PC-3 (cell line): Measurements from ENCODE around the gene ANK2. TPM values are rescaled to one million over a fixed set of nuclear protein-coding genes. Genes with fewer than 3 reads are reported as not detected.

Source experiments
- ATAC-seq: fragments of 200-7000 bp; cut with Tn5 transposase; 2 replicates; pipeline ENCODE4 v1.9.1; 2020; ENCODE audit warnings: mild to moderate bottlenecking, moderate library complexity
- BruUV-seq: library from RNA; stranded (reverse); fragments of 400-500 nt; replicated peaks from 2 replicates; lab custom pipeline; 2021; lab: Mats Ljungman, UMichigan
- CTCF ChIA-PET: fragments of 300-600 bp; sonication (Branson Sonifier 250); formaldehyde crosslinking; loops from one replicate; lab custom pipeline; 2022; ENCODE audit warnings: antibody characterized with exemption; lab: Charles Lee
- POLR2A ChIA-PET: fragments of 300-600 bp; sonication (Branson Sonifier 250); formaldehyde crosslinking; loops from one replicate; lab custom pipeline; 2022; ENCODE audit warnings: antibody characterized with exemption; ENCODE audit not compliant: unreplicated experiment; lab: Charles Lee
- DNase-seq: peaks from one replicate; pipeline ENCODE4 v3.0.0-alpha.2; 2015
- H2AFZ ChIP-seq: fragments of 300-600 bp; sonication (generic); 2 replicates; pipeline ENCODE4 v1.6.0; 2016; ENCODE audit warnings: antibody characterized with exemption, low read length
- H3F3A ChIP-seq: fragments of 300-600 bp; sonication (generic); one replicate; pipeline ENCODE4 v1.6.0; 2017; ENCODE audit warnings: antibody characterized with exemption, low read length, control low read depth, mild to moderate bottlenecking; ENCODE audit not compliant: unreplicated experiment
- H3K27ac ChIP-seq: fragments of 300-600 bp; sonication (generic); 2 replicates; pipeline ENCODE4 v1.5.1; 2016; ENCODE audit warnings: mild to moderate bottlenecking, low read length
- H3K27me3 ChIP-seq: fragments of 300-600 bp; sonication (generic); 2 replicates; pipeline ENCODE4 v1.6.1; 2016; ENCODE audit warnings: low read length, mixed read lengths
- H3K36me3 ChIP-seq: fragments of 300-600 bp; sonication (generic); 2 replicates; pipeline ENCODE4 v1.6.1; 2016; ENCODE audit warnings: low read depth, mixed run types, low read length, mixed read lengths
- H3K4me1 ChIP-seq: fragments of 300-600 bp; sonication (generic); 2 replicates; pipeline ENCODE4 v1.5.1; 2016; ENCODE audit warnings: low read length; ENCODE audit not compliant: insufficient read depth
- H3K4me2 ChIP-seq: fragments of 300-600 bp; sonication (generic); 2 replicates; pipeline ENCODE4 v1.6.0; 2016; ENCODE audit warnings: low read length
- H3K4me3 ChIP-seq: fragments of 300-600 bp; sonication (generic); 2 replicates; pipeline ENCODE4 v1.5.1; 2016; ENCODE audit warnings: mild to moderate bottlenecking, low read length, mixed read lengths
- H3K79me2 ChIP-seq: fragments of 300-600 bp; sonication (generic); 2 replicates; pipeline ENCODE4 v1.6.1; 2017; ENCODE audit warnings: low read length, mixed read lengths
- H3K9ac ChIP-seq: fragments of 300-600 bp; sonication (generic); 2 replicates; pipeline ENCODE4 v1.6.0; 2016; ENCODE audit warnings: mild to moderate bottlenecking, low read length
- H3K9me2 ChIP-seq: fragments of 300-600 bp; sonication (generic); replicated peaks from 2 replicates; pipeline ENCODE4 v1.6.1; 2016; ENCODE audit warnings: mixed run types, low read length, mixed read lengths
- H3K9me3 ChIP-seq: fragments of 300-600 bp; sonication (generic); 2 replicates; pipeline ENCODE4 v1.6.1; 2016; ENCODE audit warnings: low read length, mixed read lengths
- H4K20me1 ChIP-seq: fragments of 300-600 bp; sonication (generic); 2 replicates; pipeline ENCODE4 v1.6.1; 2016; ENCODE audit warnings: low read length, mixed read lengths
- CTCF ChIP-seq: fragments of 300-600 bp; sonication (generic); conservative IDR thresholded peaks from 2 replicates; pipeline ENCODE4 v1.5.1; 2017; ENCODE audit warnings: antibody characterized with exemption, low read depth, mild to moderate bottlenecking, low read length
- EZH2 ChIP-seq: fragments of 300-600 bp; sonication (generic); IDR thresholded peaks from one replicate; pipeline ENCODE4 v1.6.1; 2017; ENCODE audit warnings: antibody characterized with exemption, mild to moderate bottlenecking, low read length; ENCODE audit not compliant: unreplicated experiment
- EZH2phosphoT487 ChIP-seq: fragments of 300-600 bp; sonication (generic); IDR thresholded peaks from 2 replicates; pipeline ENCODE4 v1.6.1; 2018; ENCODE audit warnings: mild to moderate bottlenecking, antibody characterized with exemption, low read length, borderline replicate concordance
- intact Hi-C: fragments of 100-400 bp; cut with micrococcal nuclease; formaldehyde crosslinking; loops from 2 replicates; pipeline ENCODE4 v1.9.0; 2023
- total RNA-seq: library from RNA; depleted of rRNA; stranded (reverse); fragments of >200 nt; gene quantifications from 2 replicates; pipeline ENCODE4 v1.2.3, GENCODE V29; 2014

The ANK2 gene
- total RNA-seq, 1 experiment from 2014 or later, result 1.8 TPM

GRCh38 chr4:113051361-113051760, 1.9 kb downstream of the ANK2 start:
- ATAC-seq (no peak), DNase-seq (no peak)
- Histone ChIP-seq H3K9ac (no peak overlapping the region), H3K4me1 (peaks cover 5% of the 10 kb centered on the region), H3K4me2 (no peak overlapping the region), H3K36me3 (no peaks in the 10 kb centered on the region), H3K4me3 (no peak overlapping the region), H3K9me3 (no peaks in the 10 kb centered on the region), H3K79me2 (no peaks in the 10 kb centered on the region), H4K20me1 (no peaks in the 10 kb centered on the region), H3K9me2 (no peaks in the 10 kb centered on the region), H3K27me3 (no peaks in the 10 kb centered on the region), H3F3A (no peaks in the 10 kb centered on the region), H2AFZ (no peak overlapping the region), H3K27ac (no peak overlapping the region)
- CTCF ChIA-PET, result no interaction called here
- no TSS peak for BruUV-seq
- no peak for TF ChIP-seq CTCF
- no peak for TF ChIP-seq EZH2phosphoT487
- TF ChIP-seq EZH2, result no peak
- intact Hi-C loops, result no loop called here
- POLR2A ChIA-PET, result no interaction called here

GRCh38 chr4:113052379-113052951, 3.0 kb downstream of the ANK2 start:
- ChIA-PET POLR2A (no interaction called here), CTCF (no interaction called here)
- Histone ChIP-seq H3K9me2 (no peaks in the 10 kb centered on the region), H2AFZ (no peak overlapping the region), H3K36me3 (no peaks in the 10 kb centered on the region), H4K20me1 (no peaks in the 10 kb centered on the region), H3K27me3 (no peaks in the 10 kb centered on the region), H3K27ac (no peak overlapping the region), H3K9me3 (no peaks in the 10 kb centered on the region), H3K4me1 (peaks cover 9% of the 10 kb centered on the region), H3K9ac (no peak overlapping the region), H3K4me3 (no peak overlapping the region), H3K4me2 (no peak overlapping the region), H3F3A (no peaks in the 10 kb centered on the region), H3K79me2 (no peaks in the 10 kb centered on the region)
- ATAC-seq, result peak; percentile 65
- BruUV-seq, result no TSS peak
- TF ChIP-seq EZH2 (no peak), CTCF (no peak), EZH2phosphoT487 (no peak)
- DNase-seq, result peak; percentile 59
- intact Hi-C loops, result no loop called here

- H3K4me3 ChIP-seq, result no peak overlapping the region
- H3K4me1 ChIP-seq, result peaks cover 19% of the 10 kb centered on the region
- no peaks in the 10 kb centered on the region for H3K9me3 ChIP-seq
- no peak overlapping the region for H3K27ac ChIP-seq
- no peak for DNase-seq
- no peak overlapping the region for H3K4me2 ChIP-seq
- no peaks in the 10 kb centered on the region for H4K20me1 ChIP-seq
- TF ChIP-seq EZH2 (no peak), CTCF (no peak), EZH2phosphoT487 (no peak)
- ChIA-PET POLR2A (no interaction called here), CTCF (no interaction called here)
- no peak overlapping the region for H2AFZ ChIP-seq
- intact Hi-C loops, result no loop called here
- ATAC-seq, result no peak
- BruUV-seq, result no TSS peak
- H3K27me3 ChIP-seq, result no peaks in the 10 kb centered on the region
- H3K9ac ChIP-seq, result no peak overlapping the region
- H3K79me2 ChIP-seq, result no peaks in the 10 kb centered on the region
- H3F3A ChIP-seq, result no peaks in the 10 kb centered on the region
- H3K9me2 ChIP-seq, result no peaks in the 10 kb centered on the region
- H3K36me3 ChIP-seq, result no peaks in the 10 kb centered on the region
Observed at GRCh38 chr4:113053883-113054282, 4.4 kb downstream of the ANK2 start.
